ENCODE data around the gene SPPL2A. TPM values are rescaled to one million over a fixed set of nuclear protein-coding genes. Genes with fewer than 3 reads are reported as not detected.
A peak's percentile ranks its signal among the peaks of the same experiment; 100 is the strongest.

The SPPL2A gene
- total and polyA plus RNA-seq, 10 of the 15 experiments (the other 5 are each of a cell fraction or from before 2014, with no cell fraction given) = 11.3 to 83.8 (median 44.0) TPM

DNA sequence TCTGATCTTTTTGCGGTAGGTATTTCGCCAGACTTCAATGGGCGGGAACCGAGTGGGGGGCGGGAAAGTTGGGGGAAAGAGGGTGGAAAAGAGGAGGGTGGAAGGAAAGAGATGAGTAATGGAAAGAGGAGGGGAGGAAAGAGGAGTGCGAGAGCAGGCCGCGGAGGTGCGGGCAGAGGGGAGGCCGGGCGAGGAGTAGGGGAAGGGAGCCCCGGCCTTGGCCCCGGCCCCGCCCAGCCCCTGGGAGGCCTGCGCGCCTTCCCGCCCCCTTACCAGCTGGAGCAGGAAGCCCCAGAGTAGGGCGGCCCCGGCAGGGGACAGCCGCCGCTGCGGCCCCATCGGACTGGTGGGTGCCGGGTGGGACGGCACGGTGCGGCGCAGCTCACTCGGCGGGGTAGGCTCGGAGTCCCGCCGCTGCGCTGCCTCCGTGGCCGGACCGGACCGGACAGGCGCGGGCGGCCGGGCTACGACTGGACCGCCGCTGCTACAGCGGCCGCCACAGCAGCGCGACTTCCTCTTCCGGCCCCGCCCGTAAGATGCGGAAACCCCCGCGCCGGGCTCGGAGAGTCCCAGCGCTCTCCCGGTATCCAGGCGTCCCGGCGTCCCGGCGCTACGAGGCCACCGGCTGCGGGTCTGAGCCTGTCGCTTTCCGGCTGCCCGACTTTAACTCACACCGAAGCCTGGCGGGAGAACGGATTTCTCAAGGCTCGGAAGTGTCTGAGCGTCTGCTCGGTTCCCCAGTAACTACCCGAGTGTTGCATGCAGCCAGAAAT lies at the start of gene SPPL2A (continued):
- TF ChIP-seq, protein P1, sequence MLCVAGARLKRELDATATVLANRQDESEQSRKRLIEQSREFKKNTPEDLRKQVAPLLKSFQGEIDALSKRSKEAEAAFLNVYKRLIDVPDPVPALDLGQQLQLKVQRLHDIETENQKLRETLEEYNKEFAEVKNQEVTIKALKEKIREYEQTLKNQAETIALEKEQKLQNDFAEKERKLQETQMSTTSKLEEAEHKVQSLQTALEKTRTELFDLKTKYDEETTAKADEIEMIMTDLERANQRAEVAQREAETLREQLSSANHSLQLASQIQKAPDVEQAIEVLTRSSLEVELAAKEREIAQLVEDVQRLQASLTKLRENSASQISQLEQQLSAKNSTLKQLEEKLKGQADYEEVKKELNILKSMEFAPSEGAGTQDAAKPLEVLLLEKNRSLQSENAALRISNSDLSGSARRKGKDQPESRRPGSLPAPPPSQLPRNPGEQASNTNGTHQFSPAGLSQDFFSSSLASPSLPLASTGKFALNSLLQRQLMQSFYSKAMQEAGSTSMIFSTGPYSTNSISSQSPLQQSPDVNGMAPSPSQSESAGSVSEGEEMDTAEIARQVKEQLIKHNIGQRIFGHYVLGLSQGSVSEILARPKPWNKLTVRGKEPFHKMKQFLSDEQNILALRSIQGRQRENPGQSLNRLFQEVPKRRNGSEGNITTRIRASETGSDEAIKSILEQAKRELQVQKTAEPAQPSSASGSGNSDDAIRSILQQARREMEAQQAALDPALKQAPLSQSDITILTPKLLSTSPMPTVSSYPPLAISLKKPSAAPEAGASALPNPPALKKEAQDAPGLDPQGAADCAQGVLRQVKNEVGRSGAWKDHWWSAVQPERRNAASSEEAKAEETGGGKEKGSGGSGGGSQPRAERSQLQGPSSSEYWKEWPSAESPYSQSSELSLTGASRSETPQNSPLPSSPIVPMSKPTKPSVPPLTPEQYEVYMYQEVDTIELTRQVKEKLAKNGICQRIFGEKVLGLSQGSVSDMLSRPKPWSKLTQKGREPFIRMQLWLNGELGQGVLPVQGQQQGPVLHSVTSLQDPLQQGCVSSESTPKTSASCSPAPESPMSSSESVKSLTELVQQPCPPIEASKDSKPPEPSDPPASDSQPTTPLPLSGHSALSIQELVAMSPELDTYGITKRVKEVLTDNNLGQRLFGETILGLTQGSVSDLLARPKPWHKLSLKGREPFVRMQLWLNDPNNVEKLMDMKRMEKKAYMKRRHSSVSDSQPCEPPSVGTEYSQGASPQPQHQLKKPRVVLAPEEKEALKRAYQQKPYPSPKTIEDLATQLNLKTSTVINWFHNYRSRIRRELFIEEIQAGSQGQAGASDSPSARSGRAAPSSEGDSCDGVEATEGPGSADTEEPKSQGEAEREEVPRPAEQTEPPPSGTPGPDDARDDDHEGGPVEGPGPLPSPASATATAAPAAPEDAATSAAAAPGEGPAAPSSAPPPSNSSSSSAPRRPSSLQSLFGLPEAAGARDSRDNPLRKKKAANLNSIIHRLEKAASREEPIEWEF (IDR thresholded peaks at IDR 0.05; ENCODE audit: insufficient replicate concordance, low read depth, low read length) = no peak
- peak; percentile 70 for TF ChIP-seq SMAD1 (IDR thresholded peaks at IDR 0.05; ENCODE audit: low read depth, partially characterized antibody)
- TF ChIP-seq, protein P2, sequence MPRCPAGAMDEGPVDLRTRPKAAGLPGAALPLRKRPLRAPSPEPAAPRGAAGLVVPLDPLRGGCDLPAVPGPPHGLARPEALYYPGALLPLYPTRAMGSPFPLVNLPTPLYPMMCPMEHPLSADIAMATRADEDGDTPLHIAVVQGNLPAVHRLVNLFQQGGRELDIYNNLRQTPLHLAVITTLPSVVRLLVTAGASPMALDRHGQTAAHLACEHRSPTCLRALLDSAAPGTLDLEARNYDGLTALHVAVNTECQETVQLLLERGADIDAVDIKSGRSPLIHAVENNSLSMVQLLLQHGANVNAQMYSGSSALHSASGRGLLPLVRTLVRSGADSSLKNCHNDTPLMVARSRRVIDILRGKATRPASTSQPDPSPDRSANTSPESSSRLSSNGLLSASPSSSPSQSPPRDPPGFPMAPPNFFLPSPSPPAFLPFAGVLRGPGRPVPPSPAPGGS (IDR thresholded peaks at IDR 0.05; ENCODE audit: borderline replicate concordance, insufficient read depth, low read depth, low read length, poor library complexity, severe bottlenecking) = peak; percentile 15
- TF ChIP-seq, protein P3, sequence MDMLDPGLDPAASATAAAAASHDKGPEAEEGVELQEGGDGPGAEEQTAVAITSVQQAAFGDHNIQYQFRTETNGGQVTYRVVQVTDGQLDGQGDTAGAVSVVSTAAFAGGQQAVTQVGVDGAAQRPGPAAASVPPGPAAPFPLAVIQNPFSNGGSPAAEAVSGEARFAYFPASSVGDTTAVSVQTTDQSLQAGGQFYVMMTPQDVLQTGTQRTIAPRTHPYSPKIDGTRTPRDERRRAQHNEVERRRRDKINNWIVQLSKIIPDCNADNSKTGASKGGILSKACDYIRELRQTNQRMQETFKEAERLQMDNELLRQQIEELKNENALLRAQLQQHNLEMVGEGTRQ (IDR thresholded peaks at IDR 0.05; ENCODE audit: borderline replicate concordance, low read depth, low read length) = no peak
- peak; percentile 77 for TF ChIP-seq TCF3 (IDR thresholded peaks at IDR 0.05; ENCODE audit: borderline replicate concordance, insufficient read depth, low read depth, low read length)
- no peak for TF ChIP-seq MTA3 (IDR thresholded peaks at IDR 0.05; ENCODE audit: borderline replicate concordance, low read length)
- TF ChIP-seq, protein P4, sequence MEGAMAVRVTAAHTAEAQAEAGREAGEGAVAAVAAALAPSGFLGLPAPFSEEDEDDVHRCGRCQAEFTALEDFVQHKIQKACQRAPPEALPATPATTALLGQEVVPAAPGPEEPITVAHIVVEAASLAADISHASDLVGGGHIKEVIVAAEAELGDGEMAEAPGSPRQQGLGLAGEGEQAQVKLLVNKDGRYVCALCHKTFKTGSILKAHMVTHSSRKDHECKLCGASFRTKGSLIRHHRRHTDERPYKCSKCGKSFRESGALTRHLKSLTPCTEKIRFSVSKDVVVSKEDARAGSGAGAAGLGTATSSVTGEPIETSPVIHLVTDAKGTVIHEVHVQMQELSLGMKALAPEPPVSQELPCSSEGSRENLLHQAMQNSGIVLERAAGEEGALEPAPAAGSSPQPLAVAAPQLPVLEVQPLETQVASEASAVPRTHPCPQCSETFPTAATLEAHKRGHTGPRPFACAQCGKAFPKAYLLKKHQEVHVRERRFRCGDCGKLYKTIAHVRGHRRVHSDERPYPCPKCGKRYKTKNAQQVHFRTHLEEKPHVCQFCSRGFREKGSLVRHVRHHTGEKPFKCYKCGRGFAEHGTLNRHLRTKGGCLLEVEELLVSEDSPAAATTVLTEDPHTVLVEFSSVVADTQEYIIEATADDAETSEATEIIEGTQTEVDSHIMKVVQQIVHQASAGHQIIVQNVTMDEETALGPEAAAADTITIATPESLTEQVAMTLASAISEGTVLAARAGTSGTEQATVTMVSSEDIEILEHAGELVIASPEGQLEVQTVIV (IDR thresholded peaks at IDR 0.05; ENCODE audit: borderline replicate concordance, partially characterized antibody) = peak; percentile 70
- TF ChIP-seq, protein P5, sequence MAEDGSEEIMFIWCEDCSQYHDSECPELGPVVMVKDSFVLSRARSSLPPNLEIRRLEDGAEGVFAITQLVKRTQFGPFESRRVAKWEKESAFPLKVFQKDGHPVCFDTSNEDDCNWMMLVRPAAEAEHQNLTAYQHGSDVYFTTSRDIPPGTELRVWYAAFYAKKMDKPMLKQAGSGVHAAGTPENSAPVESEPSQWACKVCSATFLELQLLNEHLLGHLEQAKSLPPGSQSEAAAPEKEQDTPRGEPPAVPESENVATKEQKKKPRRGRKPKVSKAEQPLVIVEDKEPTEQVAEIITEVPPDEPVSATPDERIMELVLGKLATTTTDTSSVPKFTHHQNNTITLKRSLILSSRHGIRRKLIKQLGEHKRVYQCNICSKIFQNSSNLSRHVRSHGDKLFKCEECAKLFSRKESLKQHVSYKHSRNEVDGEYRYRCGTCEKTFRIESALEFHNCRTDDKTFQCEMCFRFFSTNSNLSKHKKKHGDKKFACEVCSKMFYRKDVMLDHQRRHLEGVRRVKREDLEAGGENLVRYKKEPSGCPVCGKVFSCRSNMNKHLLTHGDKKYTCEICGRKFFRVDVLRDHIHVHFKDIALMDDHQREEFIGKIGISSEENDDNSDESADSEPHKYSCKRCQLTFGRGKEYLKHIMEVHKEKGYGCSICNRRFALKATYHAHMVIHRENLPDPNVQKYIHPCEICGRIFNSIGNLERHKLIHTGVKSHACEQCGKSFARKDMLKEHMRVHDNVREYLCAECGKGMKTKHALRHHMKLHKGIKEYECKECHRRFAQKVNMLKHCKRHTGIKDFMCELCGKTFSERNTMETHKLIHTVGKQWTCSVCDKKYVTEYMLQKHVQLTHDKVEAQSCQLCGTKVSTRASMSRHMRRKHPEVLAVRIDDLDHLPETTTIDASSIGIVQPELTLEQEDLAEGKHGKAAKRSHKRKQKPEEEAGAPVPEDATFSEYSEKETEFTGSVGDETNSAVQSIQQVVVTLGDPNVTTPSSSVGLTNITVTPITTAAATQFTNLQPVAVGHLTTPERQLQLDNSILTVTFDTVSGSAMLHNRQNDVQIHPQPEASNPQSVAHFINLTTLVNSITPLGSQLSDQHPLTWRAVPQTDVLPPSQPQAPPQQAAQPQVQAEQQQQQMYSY (CRISPR knock-in tag; IDR thresholded peaks at IDR 0.05) = no peak
- peak; percentile 95 for TF ChIP-seq DPF2 (IDR thresholded peaks at IDR 0.05)
- TF ChIP-seq CBX5 (IDR thresholded peaks at IDR 0.05; ENCODE audit: low read depth) = no peak
- peak; percentile 91 for TF ChIP-seq PML (IDR thresholded peaks at IDR 0.05; ENCODE audit: low read length)
- TF ChIP-seq BRCA1 (IDR thresholded peaks at IDR 0.05; ENCODE audit: low read depth, low read length) = no peak
- TF ChIP-seq ZSCAN29 (IDR thresholded peaks at IDR 0.05) = 0 out of 2 replicates have a peak, but pooled peaks have one; percentile 23
- TF ChIP-seq SP1 (IDR thresholded peaks at IDR 0.05; ENCODE audit: low read depth, low read length) = peak; percentile 15
- TF ChIP-seq NRF1 (conservative IDR thresholded peaks at IDR 0.05; ENCODE audit: low read depth, low read length) = 0 out of 2 replicates have a peak, but pooled peaks have one; percentile 4

Data from GM12878 (cell line).